ENCODE results near the gene NTN1.

Gene NTN1

DNA sequence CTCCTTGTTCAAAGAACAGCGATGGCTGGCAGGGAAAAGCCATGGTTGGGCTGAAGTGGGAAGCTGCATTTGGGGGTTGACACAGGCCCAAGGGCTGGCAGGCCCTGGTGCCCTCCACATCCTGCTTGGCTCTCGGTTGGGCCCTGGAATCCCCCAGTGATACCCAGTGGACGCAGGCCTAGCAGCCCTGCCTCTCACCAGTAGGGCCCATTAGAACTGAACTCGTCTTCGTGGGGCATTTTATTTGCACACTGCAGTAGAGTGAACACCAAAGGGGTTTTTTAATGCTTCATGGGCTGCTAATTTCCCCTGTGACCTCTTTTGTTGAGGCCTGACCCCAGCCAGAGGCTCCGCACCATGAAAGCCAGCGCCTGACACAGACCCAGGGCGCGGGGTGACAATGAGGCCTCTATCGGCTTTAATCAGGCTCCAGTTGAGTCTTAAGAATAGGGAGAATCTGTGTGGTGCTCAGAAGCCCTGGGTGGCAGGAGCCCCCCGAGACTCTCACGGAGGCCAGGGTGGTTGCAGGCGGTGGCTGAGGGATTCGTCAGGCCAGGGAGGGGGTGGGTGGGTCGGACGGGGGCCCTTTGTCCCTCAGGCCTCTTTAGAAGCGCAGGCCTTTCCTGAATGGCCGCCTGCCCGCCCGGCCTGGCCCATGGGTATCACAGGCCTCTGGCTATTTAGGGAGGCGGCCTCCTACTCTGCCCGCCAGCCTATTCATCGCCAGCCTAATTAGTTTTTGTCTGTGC is 199.3 kb downstream of the NTN1 start:
- no peak overlapping the region for H3K9ac ChIP-seq (ENCODE audit: low read length)
- peaks cover 10% of the 10 kb centered on the region for H3K9me3 ChIP-seq (ENCODE audit: insufficient read depth, low read length)
- no peaks in the 10 kb centered on the region for H3F3A ChIP-seq (ENCODE audit: insufficient read depth)
- H2AFZ ChIP-seq (ENCODE audit: low read depth, low read length, severe bottlenecking): no peak overlapping the region
- no peak overlapping the region for H3K4me2 ChIP-seq (ENCODE audit: low read depth, low read length, poor library complexity, severe bottlenecking)
- H3K27ac ChIP-seq (ENCODE audit: low read depth, low read length): no peak overlapping the region
- H4K20me1 ChIP-seq (ENCODE audit: low read depth, low read length): no peaks in the 10 kb centered on the region
- no peak overlapping the region for H3K4me3 ChIP-seq (ENCODE audit: insufficient read depth, low read length, poor library complexity, severe bottlenecking)
- H3K9me2 ChIP-seq (replicated peaks; ENCODE audit: insufficient read depth, low read length): no peaks in the 10 kb centered on the region
- no peaks in the 10 kb centered on the region for H3K79me2 ChIP-seq (ENCODE audit: insufficient read depth, low read length)
- TF ChIP-seq, protein P1, sequence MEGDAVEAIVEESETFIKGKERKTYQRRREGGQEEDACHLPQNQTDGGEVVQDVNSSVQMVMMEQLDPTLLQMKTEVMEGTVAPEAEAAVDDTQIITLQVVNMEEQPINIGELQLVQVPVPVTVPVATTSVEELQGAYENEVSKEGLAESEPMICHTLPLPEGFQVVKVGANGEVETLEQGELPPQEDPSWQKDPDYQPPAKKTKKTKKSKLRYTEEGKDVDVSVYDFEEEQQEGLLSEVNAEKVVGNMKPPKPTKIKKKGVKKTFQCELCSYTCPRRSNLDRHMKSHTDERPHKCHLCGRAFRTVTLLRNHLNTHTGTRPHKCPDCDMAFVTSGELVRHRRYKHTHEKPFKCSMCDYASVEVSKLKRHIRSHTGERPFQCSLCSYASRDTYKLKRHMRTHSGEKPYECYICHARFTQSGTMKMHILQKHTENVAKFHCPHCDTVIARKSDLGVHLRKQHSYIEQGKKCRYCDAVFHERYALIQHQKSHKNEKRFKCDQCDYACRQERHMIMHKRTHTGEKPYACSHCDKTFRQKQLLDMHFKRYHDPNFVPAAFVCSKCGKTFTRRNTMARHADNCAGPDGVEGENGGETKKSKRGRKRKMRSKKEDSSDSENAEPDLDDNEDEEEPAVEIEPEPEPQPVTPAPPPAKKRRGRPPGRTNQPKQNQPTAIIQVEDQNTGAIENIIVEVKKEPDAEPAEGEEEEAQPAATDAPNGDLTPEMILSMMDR (IDR thresholded peaks at IDR 0.05; ENCODE audit: insufficient read depth, low read length, poor library complexity, severe bottlenecking): no peak
- no peak for TF ChIP-seq EZH2phosphoT487 (conservative IDR thresholded peaks at IDR 0.05; ENCODE audit: low read length)
- peaks cover 2% of the 10 kb centered on the region; the same call in 1 of the 2 replicates for H3K27me3 ChIP-seq (ENCODE audit: low read length)
- H3K36me3 ChIP-seq (ENCODE audit: low read length): 0 out of 2 replicates have a peak, but pooled peaks cover 1% of the 10 kb centered on the region

DNA sequence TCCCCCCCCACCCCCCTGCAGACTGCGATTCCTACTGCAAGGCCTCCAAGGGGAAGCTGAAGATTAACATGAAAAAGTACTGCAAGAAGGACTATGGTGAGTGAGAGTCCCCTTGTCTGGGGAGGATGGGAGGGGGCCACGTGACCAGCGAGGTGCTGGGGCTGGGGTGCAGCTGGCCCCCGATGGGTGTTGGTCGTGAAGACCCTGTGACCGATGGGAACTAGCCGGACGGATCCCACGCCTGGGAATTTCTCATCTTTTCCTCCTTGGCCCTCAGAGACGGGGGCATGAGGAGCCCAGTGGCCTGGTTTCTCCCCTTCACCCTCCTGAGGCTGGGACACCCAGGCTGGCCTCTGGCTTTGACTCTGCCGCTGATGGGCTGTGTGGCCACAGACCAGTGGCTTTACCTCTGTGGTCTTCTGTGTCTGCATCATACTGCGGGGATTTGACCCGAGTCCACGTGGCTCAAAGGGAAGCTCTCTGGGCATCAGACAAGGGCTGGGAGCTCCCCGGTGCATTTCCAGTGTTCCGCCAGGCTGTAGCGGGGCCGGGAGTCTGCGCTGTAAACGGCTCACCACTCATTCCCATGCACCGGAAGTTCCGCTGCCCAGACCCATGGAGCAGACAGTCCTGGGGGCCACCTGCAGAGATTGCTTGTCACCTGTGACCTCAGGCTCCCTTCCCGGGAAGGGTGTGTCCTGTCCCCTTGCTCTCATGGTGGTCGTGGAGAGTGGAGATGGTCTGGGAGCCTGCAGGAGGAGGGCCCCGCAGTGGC is 200.0 kb downstream of the NTN1 start:
- Histone ChIP-seq H3K79me2 (ENCODE audit: insufficient read depth, low read length) (no peaks in the 10 kb centered on the region), H3K36me3 (ENCODE audit: low read length) (no peaks in the 10 kb centered on the region), H3K9me2 (replicated peaks; ENCODE audit: insufficient read depth, low read length) (no peaks in the 10 kb centered on the region), H2AFZ (ENCODE audit: low read depth, low read length, severe bottlenecking) (no peak overlapping the region), H3F3A (ENCODE audit: insufficient read depth) (no peaks in the 10 kb centered on the region), H4K20me1 (ENCODE audit: low read depth, low read length) (no peaks in the 10 kb centered on the region), H3K4me3 (ENCODE audit: insufficient read depth, low read length, poor library complexity, severe bottlenecking) (no peak overlapping the region), H3K9ac (ENCODE audit: low read length) (no peak overlapping the region), H3K27ac (ENCODE audit: low read depth, low read length) (no peak overlapping the region), H3K9me3 (ENCODE audit: insufficient read depth, low read length) (0 out of 2 replicates have a peak, but pooled peaks cover 3% of the 10 kb centered on the region), H3K27me3 (ENCODE audit: low read length) (no peaks in the 10 kb centered on the region), H3K4me2 (ENCODE audit: low read depth, low read length, poor library complexity, severe bottlenecking) (no peak overlapping the region)
- TF ChIP-seq, protein P1 (IDR thresholded peaks at IDR 0.05; ENCODE audit: insufficient read depth, low read length, poor library complexity, severe bottlenecking): no peak
- TF ChIP-seq EZH2phosphoT487 (conservative IDR thresholded peaks at IDR 0.05; ENCODE audit: low read length): no peak

DNA sequence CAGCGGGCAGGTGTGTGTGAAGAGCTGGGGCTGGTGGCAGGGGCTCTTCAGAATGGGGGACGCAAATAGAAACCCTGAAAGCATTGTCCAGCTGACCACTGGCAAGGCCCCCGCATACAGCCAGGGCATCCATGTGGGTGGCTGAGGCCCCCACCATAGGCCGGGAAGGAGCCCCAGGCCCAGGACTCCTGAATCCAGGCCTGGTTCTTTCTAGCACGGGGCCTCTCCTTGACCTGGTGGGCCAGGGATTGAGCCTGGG is 200.5 kb downstream of the NTN1 start:
- H3K9me3 ChIP-seq (ENCODE audit: insufficient read depth, low read length): no peaks in the 10 kb centered on the region
- no peak overlapping the region for H3K4me3 ChIP-seq (ENCODE audit: insufficient read depth, low read length, poor library complexity, severe bottlenecking)
- H3K4me2 ChIP-seq (ENCODE audit: low read depth, low read length, poor library complexity, severe bottlenecking): no peak overlapping the region
- H3K27ac ChIP-seq (ENCODE audit: low read depth, low read length): no peak overlapping the region
- TF ChIP-seq EZH2phosphoT487 (conservative IDR thresholded peaks at IDR 0.05; ENCODE audit: low read length): no peak
- TF ChIP-seq, protein P1 (IDR thresholded peaks at IDR 0.05; ENCODE audit: insufficient read depth, low read length, poor library complexity, severe bottlenecking): no peak
- H3K27me3 ChIP-seq (ENCODE audit: low read length): no peaks in the 10 kb centered on the region
- H3K9ac ChIP-seq (ENCODE audit: low read length): no peak overlapping the region
- H4K20me1 ChIP-seq (ENCODE audit: low read depth, low read length): no peaks in the 10 kb centered on the region
- H3F3A ChIP-seq (ENCODE audit: insufficient read depth): no peaks in the 10 kb centered on the region
- no peaks in the 10 kb centered on the region for H3K79me2 ChIP-seq (ENCODE audit: insufficient read depth, low read length)
- H3K9me2 ChIP-seq (replicated peaks; ENCODE audit: insufficient read depth, low read length): no peaks in the 10 kb centered on the region
- no peak overlapping the region for H2AFZ ChIP-seq (ENCODE audit: low read depth, low read length, severe bottlenecking)
- H3K36me3 ChIP-seq (ENCODE audit: low read length): no peaks in the 10 kb centered on the region

Measured in SU-DHL-6 (cell line).